SW480 (cell line): ENCODE measurements around the gene SEL1L.
"Not testable (repeated sequence)": the region's sequence is repeated elsewhere in the genome, so short reads cannot be mapped to it uniquely, and the experiment has no call there.

Experiments
- DNase-seq: peaks from one replicate; pipeline ENCODE4 v3.0.0-alpha.2; 2016; ENCODE audit warnings: low spot score

SEL1L gene

DNA sequence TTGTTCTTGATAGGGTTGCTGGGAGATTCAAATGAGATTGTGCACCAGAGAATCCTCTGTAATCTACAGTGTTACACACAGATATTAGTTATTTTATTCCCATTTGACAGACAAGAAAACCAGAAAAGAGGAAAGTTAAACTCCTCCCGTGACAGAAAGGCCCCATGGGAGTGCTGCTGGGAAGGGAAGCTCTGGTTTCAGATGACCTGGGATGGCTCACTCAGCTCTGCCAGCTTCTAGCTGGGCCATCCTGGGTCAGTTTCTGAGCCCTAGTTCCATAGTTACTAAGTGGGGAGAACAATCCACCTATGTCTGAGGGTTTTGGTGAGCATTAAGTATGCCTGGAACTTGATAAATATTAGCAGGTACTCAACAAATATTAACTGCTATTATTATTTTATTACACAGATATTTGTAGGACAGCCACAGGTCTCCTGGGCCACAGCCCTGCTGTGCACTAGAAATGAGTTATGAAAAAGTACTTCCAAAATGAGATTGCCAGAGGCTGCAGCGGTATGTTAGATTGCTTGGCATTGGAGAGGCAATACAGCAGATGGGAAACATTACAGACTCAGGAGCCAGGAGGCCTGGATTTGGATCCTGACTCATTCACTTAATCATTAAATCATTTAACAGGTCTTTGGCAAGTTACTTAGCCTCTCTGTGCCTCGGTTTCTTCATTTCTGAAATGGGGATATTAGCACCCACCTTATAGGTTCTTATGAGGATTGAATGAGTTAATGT lies 86.5 kb downstream of the SEL1L start:
- DNase-seq, result no peak

DNA sequence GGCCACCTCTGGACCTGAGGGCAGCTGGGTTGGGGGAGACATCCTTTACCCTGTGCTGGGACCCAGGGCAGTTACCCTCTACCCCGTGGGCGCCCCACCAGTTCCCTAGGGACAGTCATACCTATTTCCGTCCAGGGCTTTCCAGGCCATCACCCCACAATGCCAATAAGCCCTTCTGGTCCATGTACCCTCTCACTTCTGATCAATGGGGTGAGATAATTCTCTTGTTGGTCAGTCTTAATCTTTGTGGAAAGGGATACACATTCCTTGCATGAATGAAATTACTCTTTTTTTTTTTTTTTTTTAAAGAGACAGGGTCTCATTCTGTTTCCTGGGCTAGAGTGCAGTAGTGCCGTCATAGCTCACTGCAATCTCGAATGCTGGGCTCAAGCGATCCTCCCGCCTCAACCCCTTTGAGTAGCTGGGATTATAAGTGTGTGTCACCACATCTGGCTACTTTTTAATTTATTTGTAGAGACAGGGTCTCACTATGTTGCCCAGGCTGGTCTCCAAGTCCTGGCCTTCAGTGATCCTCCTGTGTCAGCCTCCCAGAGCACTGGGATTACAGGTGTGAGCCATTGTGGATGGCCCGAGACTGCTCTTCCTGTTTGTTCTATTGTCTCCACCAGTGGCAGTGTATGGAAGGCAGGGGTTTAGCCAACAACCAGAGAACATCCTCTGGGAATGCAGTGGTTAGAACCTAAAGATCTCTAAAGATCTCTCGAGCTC lies 87.2 kb downstream of the SEL1L start:
- DNase-seq, result no peak

DNA sequence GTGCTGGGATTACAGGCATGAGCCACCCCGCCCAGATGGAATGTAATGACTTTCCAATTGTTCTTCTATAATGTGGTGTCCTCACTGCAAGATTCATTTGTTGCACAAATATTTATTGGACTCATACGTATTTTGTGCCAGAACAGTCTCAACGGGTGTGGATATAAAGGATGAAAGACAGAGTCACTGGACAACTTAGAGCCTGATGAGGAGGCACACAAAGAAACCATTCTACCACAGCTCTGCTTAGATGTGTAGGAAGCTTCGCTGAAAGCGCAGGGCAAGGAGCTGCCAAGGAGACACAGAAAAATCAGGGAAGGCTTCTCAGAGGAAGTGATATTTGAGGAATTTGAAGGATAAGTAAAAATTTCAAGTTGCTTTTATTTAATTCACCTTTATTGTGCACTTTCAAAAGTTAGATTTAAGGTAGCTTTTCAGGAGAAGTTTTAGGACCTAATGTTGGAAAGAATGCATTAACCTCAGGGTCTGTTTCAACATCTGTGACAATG lies 92.0 kb downstream of the SEL1L start:
- no peak for DNase-seq

DNA sequence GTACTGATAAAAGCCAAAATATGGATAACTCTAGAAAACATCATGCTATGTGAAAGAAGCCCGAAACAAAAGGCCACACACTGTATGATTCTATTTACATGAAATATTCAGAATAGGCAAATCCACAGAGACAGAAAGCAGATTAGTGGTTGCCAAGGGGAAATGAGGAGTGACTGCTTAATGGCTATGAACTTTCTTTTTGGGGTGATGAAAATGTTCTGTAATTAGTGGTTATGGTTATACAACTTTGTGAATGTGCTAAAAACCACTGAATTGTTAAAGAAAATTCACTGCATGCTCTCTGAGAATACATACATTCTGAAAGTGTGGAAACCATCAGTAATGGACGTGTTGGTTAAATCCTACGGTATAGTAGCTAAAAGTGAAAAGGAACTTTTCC lies 93.6 kb downstream of the SEL1L start:
- no peak for DNase-seq

DNA sequence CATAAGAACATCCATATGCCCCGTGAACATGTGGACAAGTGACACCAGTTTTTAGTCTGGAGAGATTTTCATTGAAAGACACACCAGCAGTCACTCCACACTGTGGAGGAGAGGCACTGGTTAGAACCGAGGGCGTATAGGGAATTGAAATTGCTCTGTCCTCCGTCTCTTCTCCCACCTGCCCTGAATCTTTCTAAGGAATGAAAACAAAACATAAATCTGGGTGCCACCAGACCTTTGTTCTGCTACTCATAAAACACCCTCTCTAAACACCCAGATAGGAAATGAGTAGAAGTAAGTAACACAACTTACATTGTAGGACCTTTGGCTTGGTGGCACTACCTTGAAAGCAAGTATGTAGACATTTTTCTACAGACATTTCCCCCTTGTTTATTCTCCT lies 96.4 kb downstream of the SEL1L start:
- DNase-seq, result no peak

DNA sequence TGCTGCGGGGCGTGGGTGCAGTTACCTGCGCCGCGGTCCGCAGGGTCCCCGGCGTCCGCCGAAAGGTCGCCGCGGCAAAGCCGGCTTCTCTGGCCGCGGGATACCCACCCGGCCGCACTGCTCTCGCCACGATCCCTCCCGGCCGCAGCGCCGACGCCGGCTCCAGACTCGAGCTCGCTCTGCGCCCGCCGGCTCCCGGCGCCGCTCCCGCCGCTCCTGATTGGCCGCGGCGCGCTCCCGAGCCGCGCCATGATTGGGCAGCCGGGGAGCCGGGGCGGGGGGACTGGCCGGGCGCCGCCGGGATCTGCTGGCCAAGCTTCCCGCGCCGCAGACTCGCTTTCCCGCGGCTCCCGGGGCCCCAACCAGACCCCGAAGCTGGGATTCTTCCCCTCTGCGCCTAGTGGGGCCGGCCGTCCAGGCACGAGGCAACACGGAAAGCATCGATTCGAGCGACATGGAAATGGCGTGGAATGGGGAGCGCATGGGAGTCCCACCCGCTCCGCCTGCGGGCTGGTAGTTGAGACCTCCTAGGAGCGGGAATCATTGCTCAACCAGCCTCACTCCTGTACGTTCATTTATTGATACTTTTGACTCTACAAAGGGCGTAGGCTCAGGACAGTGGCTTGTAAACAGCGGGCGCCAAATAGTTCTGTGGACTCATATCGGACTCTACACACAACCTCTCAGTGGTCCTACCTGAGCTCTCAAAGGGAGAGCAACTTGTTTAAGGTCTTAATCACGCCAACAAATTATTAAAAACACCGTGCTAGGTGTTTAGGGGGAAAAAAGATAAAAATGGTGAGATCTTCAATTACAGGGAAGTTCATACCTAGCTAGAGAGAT lies 97.1 kb downstream of the SEL1L start:
- DNase-seq, result peak; percentile 80

DNA sequence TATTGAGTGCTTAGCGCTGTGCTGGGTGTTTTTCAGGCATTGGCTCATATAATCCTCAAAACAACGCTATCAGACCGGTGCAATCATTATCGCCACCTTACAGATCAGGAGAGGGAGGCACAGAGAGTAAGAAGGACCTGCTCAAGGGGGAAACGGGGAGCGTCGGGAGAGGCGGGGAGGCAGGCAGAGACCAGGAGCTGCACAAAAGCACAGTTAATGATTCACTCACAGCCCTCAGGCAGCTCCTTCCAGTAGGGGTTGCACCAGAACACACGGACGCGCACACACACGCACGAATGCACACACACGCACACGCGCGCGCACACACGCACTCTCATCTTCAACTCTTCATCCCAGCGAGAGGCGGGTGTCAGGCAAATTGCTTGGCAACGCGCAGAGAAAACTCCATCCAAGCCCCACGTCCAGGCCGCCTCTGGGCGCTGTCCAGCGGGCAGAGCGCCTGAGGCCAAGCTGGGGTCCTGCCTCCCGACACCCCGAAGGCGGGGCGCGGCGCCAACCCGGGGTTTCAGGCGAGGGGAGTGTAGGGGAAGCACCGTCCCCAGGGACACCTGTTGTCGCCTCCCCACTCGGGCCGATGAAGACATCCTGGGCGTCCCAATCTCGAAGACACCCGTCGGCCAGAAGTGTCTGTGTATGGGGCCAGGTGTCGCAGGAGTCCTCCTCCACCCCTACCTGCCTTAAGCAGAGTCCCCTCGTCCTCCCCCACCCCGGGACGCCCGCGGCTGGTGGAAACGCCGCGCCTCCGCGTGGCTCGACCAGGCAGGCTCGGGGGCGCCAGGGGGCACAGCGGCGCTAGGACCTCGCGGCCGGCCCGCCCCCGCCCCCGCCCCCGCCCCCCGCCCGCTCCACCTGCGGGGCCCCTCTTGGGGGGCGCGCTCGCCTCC lies 98.0 kb downstream of the SEL1L start:
- peak; percentile 81 for DNase-seq

DNA sequence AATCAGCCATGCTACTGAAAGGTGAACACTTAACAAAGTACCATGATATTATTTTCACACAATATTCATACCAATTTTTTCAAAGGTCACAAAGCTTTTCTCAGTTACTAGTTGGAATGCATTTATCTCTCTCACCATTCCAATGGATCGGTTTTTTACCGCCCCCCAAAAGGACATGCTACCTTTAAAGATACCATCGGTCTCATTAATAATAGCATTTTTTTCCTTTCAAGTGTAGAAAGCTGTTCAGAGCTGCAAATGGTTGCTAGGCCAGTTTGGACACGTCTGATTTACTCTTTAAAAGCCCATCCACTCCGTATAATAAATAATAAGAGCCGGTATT lies 98.6 kb downstream of the SEL1L start:
- DNase-seq, result no peak

DNA sequence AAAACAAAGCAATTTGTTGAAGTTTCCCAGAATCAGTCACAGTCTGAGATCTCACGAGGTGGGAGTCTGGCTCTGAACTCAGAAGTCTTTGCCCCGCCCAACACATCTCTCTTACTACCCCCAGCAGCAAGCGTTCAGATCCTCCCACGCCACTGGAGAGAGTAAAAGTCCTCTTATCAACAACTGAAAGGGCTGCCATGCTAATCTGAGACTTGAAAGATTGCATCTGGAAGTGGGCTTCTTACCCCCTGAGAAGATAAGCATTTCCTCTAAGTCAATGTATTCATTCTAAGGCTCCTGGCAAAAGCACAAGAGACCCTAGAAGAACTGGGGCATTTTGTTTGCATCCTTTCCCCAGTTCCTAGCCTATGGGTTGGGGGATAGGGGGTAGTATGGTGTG lies 99.4 kb downstream of the SEL1L start:
- DNase-seq, result no peak

DNA sequence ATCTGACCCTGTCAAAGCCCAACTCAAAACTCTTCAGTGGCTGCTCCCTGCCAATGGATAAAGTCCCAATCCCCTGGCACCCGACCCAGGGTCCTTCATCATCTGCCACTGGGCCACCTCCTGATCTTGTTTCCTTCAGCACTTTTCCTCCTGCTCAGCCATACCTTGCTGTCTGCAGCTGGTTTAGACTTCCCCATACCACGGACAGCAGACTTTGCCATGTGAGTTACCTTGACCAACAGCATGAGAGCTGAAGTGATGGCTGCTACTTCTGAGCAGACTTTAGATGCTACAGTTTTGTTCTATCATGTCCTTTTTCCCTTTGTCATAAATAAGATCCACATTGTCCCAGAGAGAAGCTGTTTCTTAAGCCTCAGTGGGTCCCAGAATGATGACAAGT lies 100.3 kb downstream of the SEL1L start:
- no peak for DNase-seq

DNA sequence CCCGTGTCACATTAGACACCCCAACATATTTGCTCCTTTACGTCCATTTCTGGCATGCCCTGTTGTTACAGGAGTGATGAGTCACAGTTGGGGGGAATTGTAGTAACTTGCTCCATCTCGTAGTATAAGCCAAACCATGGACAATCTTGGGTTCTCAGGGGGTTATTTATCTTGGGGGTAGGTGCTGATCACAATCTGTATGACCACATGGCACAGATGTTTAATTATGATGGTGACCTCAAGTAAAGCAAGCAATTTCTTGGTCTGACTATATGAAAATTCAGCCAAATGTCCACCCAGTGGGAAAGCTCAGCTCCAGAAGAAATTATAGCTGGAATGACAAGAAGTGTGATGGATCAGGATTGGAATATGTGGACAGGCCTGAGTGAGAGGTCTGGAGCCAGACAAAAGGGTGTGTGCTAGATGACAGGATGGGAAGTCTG lies 101.4 kb downstream of the SEL1L start:
- DNase-seq, result no peak

DNA sequence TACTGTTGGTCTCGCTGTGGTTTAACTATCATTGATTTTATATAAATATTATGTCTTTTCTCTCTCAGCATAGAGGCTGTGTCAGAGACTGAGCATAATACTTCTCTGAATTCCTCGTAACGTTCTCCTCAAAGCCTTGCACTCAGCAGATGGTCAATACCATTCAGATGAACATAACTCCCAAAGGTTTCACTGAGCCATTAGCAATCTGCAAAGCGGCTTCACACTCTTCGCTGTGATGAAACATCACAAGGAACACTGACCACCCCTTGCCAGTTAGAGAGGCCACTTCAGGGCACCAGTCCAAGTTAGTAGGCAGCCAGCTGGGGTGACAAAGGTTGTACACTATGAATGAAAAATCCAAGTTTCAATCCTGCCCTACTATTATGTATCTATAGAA lies 103.4 kb downstream of the SEL1L start:
- DNase-seq, result no peak

DNA sequence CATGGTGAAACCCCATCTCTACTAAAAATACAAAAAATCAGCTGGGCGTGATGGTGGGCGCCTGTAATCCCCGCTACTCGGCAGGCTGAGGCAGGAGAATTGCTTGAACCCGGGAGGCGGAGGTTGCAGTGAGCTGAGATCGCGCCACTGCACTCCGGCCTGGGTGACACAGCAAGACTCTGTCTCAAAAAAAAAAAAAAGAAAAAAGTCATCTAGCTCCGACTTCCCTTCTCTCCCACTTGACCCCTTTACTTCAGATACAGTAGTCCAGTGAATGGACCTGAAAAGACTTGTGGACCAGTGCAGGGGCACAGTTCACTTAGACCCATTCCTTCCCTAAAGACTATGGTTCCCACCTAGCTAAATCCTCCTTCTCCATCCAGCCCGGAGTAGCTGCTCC lies 103.9 kb downstream of the SEL1L start:
- not testable (repeated sequence) for DNase-seq

DNA sequence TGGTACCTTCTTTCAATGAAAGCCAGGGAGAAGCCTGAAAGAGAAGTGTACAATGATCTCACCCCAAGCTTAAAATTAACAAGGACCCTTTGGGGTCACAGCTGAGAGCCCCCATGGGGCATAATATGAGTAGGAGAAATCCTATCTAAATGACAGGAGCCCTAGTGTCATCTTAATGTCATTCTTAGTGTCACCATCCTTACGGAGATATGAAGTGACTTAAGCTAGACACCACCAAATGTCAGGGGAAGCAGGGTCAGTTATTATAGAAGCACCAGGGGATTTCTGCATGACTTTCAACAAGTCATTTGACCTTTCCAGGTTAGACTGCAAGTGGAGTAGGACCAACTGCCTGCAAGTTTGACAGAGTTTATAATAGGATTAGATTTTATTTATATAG lies 104.6 kb downstream of the SEL1L start:
- no peak for DNase-seq

DNA sequence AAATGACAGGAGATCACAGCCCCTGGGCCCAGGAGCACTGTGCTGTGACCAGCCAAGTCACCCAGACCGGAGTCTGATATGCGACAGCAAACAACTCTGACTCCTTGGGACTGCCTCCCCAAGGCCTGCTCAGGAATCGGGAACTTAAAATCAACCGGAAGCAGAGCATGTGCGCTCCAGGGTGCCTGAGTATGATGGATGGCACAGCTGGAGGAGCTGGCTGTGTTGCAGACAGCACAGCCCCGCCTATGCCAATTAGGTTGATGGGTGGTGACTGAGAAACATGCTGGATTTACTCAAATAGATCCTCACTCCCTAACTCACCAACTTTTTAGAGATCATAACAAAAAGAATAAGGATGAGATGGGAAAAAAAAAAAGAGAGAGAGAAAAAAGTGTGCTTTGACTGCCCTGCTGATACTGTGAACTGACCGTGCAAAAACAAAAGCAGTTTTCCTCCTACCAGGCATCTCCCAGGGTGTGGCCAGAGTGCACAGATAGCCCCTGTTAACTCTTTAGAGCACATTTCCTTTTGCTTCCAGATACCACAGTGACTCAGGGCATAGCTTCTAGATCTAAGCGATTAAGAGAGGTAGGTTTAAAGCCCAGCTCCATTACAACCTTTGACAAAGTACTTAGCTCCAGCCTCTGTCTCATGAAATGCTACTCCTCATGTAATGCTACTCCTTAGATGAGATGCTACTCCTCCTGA lies 106.2 kb downstream of the SEL1L start:
- DNase-seq, result peak; percentile 52

DNA sequence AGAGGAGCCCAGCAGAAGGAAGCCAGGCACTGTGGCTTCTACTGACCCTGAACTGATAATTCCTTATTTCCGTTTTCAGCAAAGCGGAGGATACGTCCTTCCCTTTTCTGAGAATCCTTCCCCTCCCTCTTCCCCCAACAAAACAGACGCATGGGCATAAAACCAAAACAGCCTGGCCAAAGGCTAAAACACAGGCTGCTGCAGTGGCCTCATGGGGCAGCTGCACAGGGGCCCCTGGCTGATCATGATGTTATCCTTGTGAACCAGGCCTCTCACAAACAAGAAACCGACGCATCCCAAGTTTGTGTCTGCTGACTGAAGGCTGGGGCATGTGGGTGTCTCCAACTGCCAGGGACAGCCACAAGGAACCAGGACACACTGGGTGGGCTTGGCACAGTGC lies 110.1 kb downstream of the SEL1L start:
- no peak for DNase-seq
